HFFc6 (cell line): ENCODE data around the gene FOXN1. TPM values are rescaled to one million over a fixed set of nuclear protein-coding genes. Genes with fewer than 3 reads are reported as not detected.
"Not testable (repeated sequence)": the region's sequence is repeated elsewhere in the genome, so short reads cannot be mapped to it uniquely, and the experiment has no call there.

Experiments used
- DNase-seq: peaks from one replicate; pipeline ENCODE4 v3.0.0-alpha.2; 2018
- H3K27ac Mint-ChIP-seq: 2 replicates; pipeline ENCODE4 v1.8.0; 2020; ENCODE audit warnings: mild to moderate bottlenecking, mixed read lengths
- H3K27me3 Mint-ChIP-seq: 2 replicates; pipeline ENCODE4 v1.8.0; 2021; ENCODE audit warnings: mild to moderate bottlenecking, moderate library complexity, mixed read lengths; ENCODE audit not compliant: insufficient read depth
- H3K36me3 Mint-ChIP-seq: 2 replicates; pipeline ENCODE4 v1.8.0; 2021; ENCODE audit warnings: low read depth, mixed read lengths
- H3K4me1 Mint-ChIP-seq: 2 replicates; pipeline ENCODE4 v1.8.0; 2020; ENCODE audit warnings: low read depth, mixed read lengths
- H3K4me3 Mint-ChIP-seq: 2 replicates; pipeline ENCODE4 v1.8.0; 2020; ENCODE audit warnings: mild to moderate bottlenecking, moderate library complexity, mixed read lengths
- H3K9me3 Mint-ChIP-seq: 2 replicates; pipeline ENCODE4 v1.8.0; 2020; ENCODE audit warnings: mild to moderate bottlenecking, mixed read lengths
- CTCF ChIP-seq: fragments of 200-600 bp; sonication (generic); IDR thresholded peaks from 2 replicates; pipeline ENCODE4 v1.5.0; 2021; ENCODE audit warnings: antibody characterized with exemption, mild to moderate bottlenecking
- total RNA-seq, 6 experiments: library from RNA; stranded (reverse); fragmentation: NEBNext Ultra II Directional; extraction: Animal tissue kit (Norgen Biotek cat#: 25700); gene quantifications; 2 replicates in 1 of 6; 3 replicates in 5 of 6; pipeline ENCODE4 v1.2.3, GENCODE V29; 2021

Gene FOXN1
- total RNA-seq, 6 experiments from 2014 or later = not detected

- Mint-ChIP-seq H3K4me1 (peaks cover 19% of the 10 kb centered on the region), H3K27me3 (peaks cover 68% of the 10 kb centered on the region), H3K36me3 (no peaks in the 10 kb centered on the region; the same call in 1 of the 2 replicates), H3K4me3 (no peak overlapping the region), H3K9me3 (no peaks in the 10 kb centered on the region), H3K27ac (no peak overlapping the region)
- no peak for DNase-seq
- no peak for TF ChIP-seq CTCF
These were observed 39.6 kb upstream of the FOXN1 start for GRCh38 chr17:28466521-28467048.

- no peaks in the 10 kb centered on the region for H3K9me3 Mint-ChIP-seq
- H3K27ac Mint-ChIP-seq = no peak overlapping the region
- H3K36me3 Mint-ChIP-seq = no peaks in the 10 kb centered on the region; the same call in 1 of the 2 replicates
- DNase-seq = peak; percentile 51
- no peak for TF ChIP-seq CTCF
- peaks cover 69% of the 10 kb centered on the region for H3K27me3 Mint-ChIP-seq
- peaks cover 19% of the 10 kb centered on the region for H3K4me1 Mint-ChIP-seq
- no peak overlapping the region for H3K4me3 Mint-ChIP-seq
These were observed 38.6 kb upstream of the FOXN1 start for GRCh38 chr17:28467456-28468025.

- not testable (repeated sequence) for H3K27ac Mint-ChIP-seq, DNase-seq, H3K9me3 Mint-ChIP-seq, H3K36me3 Mint-ChIP-seq, H3K4me3 Mint-ChIP-seq
- Mint-ChIP-seq H3K4me1 (peaks cover 19% of the 10 kb centered on the region), H3K27me3 (peaks cover 67% of the 10 kb centered on the region)
These were observed 38.0 kb upstream of the FOXN1 start for GRCh38 chr17:28468033-28468735.

GRCh38 chr17:28468781-28469180 lies 37.4 kb upstream of the FOXN1 start:
- Mint-ChIP-seq H3K4me1 (peaks cover 19% of the 10 kb centered on the region), H3K27ac (no peak overlapping the region), H3K9me3 (no peaks in the 10 kb centered on the region), H3K4me3 (no peak overlapping the region), H3K36me3 (no peaks in the 10 kb centered on the region; the same call in 1 of the 2 replicates), H3K27me3 (peaks cover 67% of the 10 kb centered on the region)
- DNase-seq = no peak
- TF ChIP-seq CTCF = no peak

GRCh38 chr17:28469376-28469775 lies 36.8 kb upstream of the FOXN1 start:
- no peaks in the 10 kb centered on the region for H3K9me3 Mint-ChIP-seq
- no peaks in the 10 kb centered on the region; the same call in 1 of the 2 replicates for H3K36me3 Mint-ChIP-seq
- H3K4me3 Mint-ChIP-seq = no peak overlapping the region
- H3K4me1 Mint-ChIP-seq = peaks cover 19% of the 10 kb centered on the region
- DNase-seq = no peak
- TF ChIP-seq CTCF = no peak
- H3K27ac Mint-ChIP-seq = no peak overlapping the region
- peaks cover 72% of the 10 kb centered on the region for H3K27me3 Mint-ChIP-seq

- Mint-ChIP-seq H3K27me3 (peaks cover 75% of the 10 kb centered on the region), H3K36me3 (no peaks in the 10 kb centered on the region; the same call in 1 of the 2 replicates), H3K9me3 (no peaks in the 10 kb centered on the region), H3K4me3 (no peak overlapping the region), H3K27ac (no peak overlapping the region), H3K4me1 (peaks cover 19% of the 10 kb centered on the region)
- DNase-seq = no peak
- no peak for TF ChIP-seq CTCF
These were observed 35.8 kb upstream of the FOXN1 start for GRCh38 chr17:28470266-28470913.
